ENCODE data around the gene OTOG. TPM values are rescaled to one million over a fixed set of nuclear protein-coding genes. Genes with fewer than 3 reads are reported as not detected.

Gene OTOG
- total RNA-seq, 1 experiment from 2014 or later, result not detected

GRCh38 chr11:17568944-17569343 lies 21.9 kb downstream of the OTOG start:
- in situ Hi-C loops (cut with HindIII; ENCODE audit: low pct_unique_long_range_greater_than_20kb, low sequenced_read_pairs), result no loop called here
- no peak for DNase-seq (ENCODE audit: low read depth, low spot score)

- in situ Hi-C loops (cut with HindIII; ENCODE audit: low pct_unique_long_range_greater_than_20kb, low sequenced_read_pairs), result no loop called here
- DNase-seq (ENCODE audit: low read depth, low spot score), result no peak
Observed at GRCh38 chr11:17570034-17570433, 23.0 kb downstream of the OTOG start.

- in situ Hi-C loops (cut with HindIII; ENCODE audit: low pct_unique_long_range_greater_than_20kb, low sequenced_read_pairs), result no loop called here
- no peak for DNase-seq (ENCODE audit: low read depth, low spot score)
Observed at GRCh38 chr11:17571431-17572358, 24.6 kb downstream of the OTOG start.

GRCh38 chr11:17572359-17572690 lies 25.3 kb downstream of the OTOG start:
- in situ Hi-C loops (cut with HindIII; ENCODE audit: low pct_unique_long_range_greater_than_20kb, low sequenced_read_pairs), result no loop called here

GRCh38 chr11:17572791-17573460 lies 25.9 kb downstream of the OTOG start:
- DNase-seq (ENCODE audit: low read depth, low spot score), result no peak
- in situ Hi-C loops (cut with HindIII; ENCODE audit: low pct_unique_long_range_greater_than_20kb, low sequenced_read_pairs), result no loop called here

More at GRCh38 chr11:17572359-17572690, 25.3 kb downstream of the OTOG start:
- no peak for DNase-seq (ENCODE audit: low read depth, low spot score)

GRCh38 chr11:17573526-17573925 lies 26.5 kb downstream of the OTOG start:
- no peak for DNase-seq (ENCODE audit: low read depth, low spot score)
- in situ Hi-C loops (cut with HindIII; ENCODE audit: low pct_unique_long_range_greater_than_20kb, low sequenced_read_pairs), result no loop called here

- no peak for DNase-seq (ENCODE audit: low read depth, low spot score)
- in situ Hi-C loops (cut with HindIII; ENCODE audit: low pct_unique_long_range_greater_than_20kb, low sequenced_read_pairs), result no loop called here
Observed at GRCh38 chr11:17574141-17575091, 27.4 kb downstream of the OTOG start.

- in situ Hi-C loops (cut with HindIII; ENCODE audit: low pct_unique_long_range_greater_than_20kb, low sequenced_read_pairs), result no loop called here
- no peak for DNase-seq (ENCODE audit: low read depth, low spot score)
Observed at GRCh38 chr11:17575431-17576425, 28.7 kb downstream of the OTOG start.

- no peak for DNase-seq (ENCODE audit: low read depth, low spot score)
- in situ Hi-C loops (cut with HindIII; ENCODE audit: low pct_unique_long_range_greater_than_20kb, low sequenced_read_pairs), result no loop called here
Observed at GRCh38 chr11:17578296-17578695, 31.2 kb downstream of the OTOG start.

GRCh38 chr11:17578958-17579357 lies 31.9 kb downstream of the OTOG start:
- in situ Hi-C loops (cut with HindIII; ENCODE audit: low pct_unique_long_range_greater_than_20kb, low sequenced_read_pairs), result no loop called here
- DNase-seq (ENCODE audit: low read depth, low spot score), result no peak

- no peak for DNase-seq (ENCODE audit: low read depth, low spot score)
- in situ Hi-C loops (cut with HindIII; ENCODE audit: low pct_unique_long_range_greater_than_20kb, low sequenced_read_pairs), result no loop called here
Observed at GRCh38 chr11:17579451-17579850, 32.4 kb downstream of the OTOG start.

GRCh38 chr11:17580271-17580670 lies 33.2 kb downstream of the OTOG start:
- DNase-seq (ENCODE audit: low read depth, low spot score), result no peak
- in situ Hi-C loops (cut with HindIII; ENCODE audit: low pct_unique_long_range_greater_than_20kb, low sequenced_read_pairs), result no loop called here

GRCh38 chr11:17581036-17581731 lies 34.1 kb downstream of the OTOG start:
- in situ Hi-C loops (cut with HindIII; ENCODE audit: low pct_unique_long_range_greater_than_20kb, low sequenced_read_pairs), result no loop called here

GRCh38 chr11:17581732-17582053 lies 34.6 kb downstream of the OTOG start:
- in situ Hi-C loops (cut with HindIII; ENCODE audit: low pct_unique_long_range_greater_than_20kb, low sequenced_read_pairs), result no loop called here

More at GRCh38 chr11:17581036-17581731, 34.1 kb downstream of the OTOG start:
- no peak for DNase-seq (ENCODE audit: low read depth, low spot score)

GRCh38 chr11:17585911-17586695 lies 39.0 kb downstream of the OTOG start:
- in situ Hi-C loops (cut with HindIII; ENCODE audit: low pct_unique_long_range_greater_than_20kb, low sequenced_read_pairs), result no loop called here
- DNase-seq (ENCODE audit: low read depth, low spot score), result no peak

More at GRCh38 chr11:17581732-17582053, 34.6 kb downstream of the OTOG start:
- DNase-seq (ENCODE audit: low read depth, low spot score), result no peak

- no peak for DNase-seq (ENCODE audit: low read depth, low spot score)
Observed at GRCh38 chr11:17588166-17588565, 41.1 kb downstream of the OTOG start.

More at GRCh38 chr11:17588166-17588565, 41.1 kb downstream of the OTOG start:
- in situ Hi-C loops (cut with HindIII; ENCODE audit: low pct_unique_long_range_greater_than_20kb, low sequenced_read_pairs), result no loop called here
